ENCODE results near the gene FHIT. TPM values are rescaled to one million over a fixed set of nuclear protein-coding genes. Genes with fewer than 3 reads are reported as not detected.

FHIT gene
- total RNA-seq, 1 experiment from 2014 or later: 9.8 TPM

GRCh38 chr3:60884005-60884404 is 367.2 kb downstream of the FHIT start:
- Histone ChIP-seq H3K4me1 (replicated peaks; ENCODE audit: insufficient read depth) (no peaks in the 10 kb centered on the region), H3K4me3 (no peak overlapping the region), H3K4me2 (no peak overlapping the region), H3K27ac (no peak overlapping the region), H3F3A (ENCODE audit: insufficient read depth, low read depth) (no peaks in the 10 kb centered on the region), H4K20me1 (ENCODE audit: insufficient read depth) (no peaks in the 10 kb centered on the region), H2AFZ (no peak overlapping the region), H3K27me3 (ENCODE audit: insufficient read depth, low read depth) (no peaks in the 10 kb centered on the region), H3K36me3 (ENCODE audit: low read depth) (no peaks in the 10 kb centered on the region), H3K79me2 (ENCODE audit: low read depth) (no peaks in the 10 kb centered on the region), H3K9me3 (ENCODE audit: insufficient read depth, low read depth) (no peaks in the 10 kb centered on the region), H3K9me2 (ENCODE audit: insufficient read depth) (no peaks in the 10 kb centered on the region)
- ChIA-PET CTCF (no interaction called here), POLR2A (ENCODE audit: unreplicated experiment) (no interaction called here)
- no peak for TF ChIP-seq CTCF (conservative IDR thresholded peaks at IDR 0.05)
- no peak for TF ChIP-seq EZH2 (IDR thresholded peaks at IDR 0.05; ENCODE audit: low read depth)
- no peak for DNase-seq
- no TSS peak for BruUV-seq (replicated peaks)
- intact Hi-C loops (cut with micrococcal nuclease; ENCODE audit: unreplicated experiment): no loop called here

- no peaks in the 10 kb centered on the region for H3K9me3 ChIP-seq (ENCODE audit: insufficient read depth, low read depth)
- no peaks in the 10 kb centered on the region for H3F3A ChIP-seq (ENCODE audit: insufficient read depth, low read depth)
- H3K4me3 ChIP-seq: no peak overlapping the region
- H3K4me1 ChIP-seq (replicated peaks; ENCODE audit: insufficient read depth): no peaks in the 10 kb centered on the region
- CTCF ChIA-PET: no interaction called here
- BruUV-seq (replicated peaks): no TSS peak
- DNase-seq: no peak
- no peaks in the 10 kb centered on the region for H3K9me2 ChIP-seq (ENCODE audit: insufficient read depth)
- no peaks in the 10 kb centered on the region for H4K20me1 ChIP-seq (ENCODE audit: insufficient read depth)
- no peaks in the 10 kb centered on the region for H3K27me3 ChIP-seq (ENCODE audit: insufficient read depth, low read depth)
- H3K36me3 ChIP-seq (ENCODE audit: low read depth): no peaks in the 10 kb centered on the region
- intact Hi-C loops (cut with micrococcal nuclease; ENCODE audit: unreplicated experiment): no loop called here
- no peak overlapping the region for H2AFZ ChIP-seq
- H3K27ac ChIP-seq: no peak overlapping the region
- H3K4me2 ChIP-seq: no peak overlapping the region
- POLR2A ChIA-PET (ENCODE audit: unreplicated experiment): no interaction called here
- no peaks in the 10 kb centered on the region for H3K79me2 ChIP-seq (ENCODE audit: low read depth)
- TF ChIP-seq EZH2 (IDR thresholded peaks at IDR 0.05; ENCODE audit: low read depth) (no peak), CTCF (conservative IDR thresholded peaks at IDR 0.05) (no peak)
Observed at GRCh38 chr3:60877188-60877587, 374.1 kb downstream of the FHIT start.

GRCh38 chr3:60870396-60870795 is 380.9 kb downstream of the FHIT start:
- H3K27me3 ChIP-seq (ENCODE audit: insufficient read depth, low read depth): no peaks in the 10 kb centered on the region
- no peaks in the 10 kb centered on the region for H3K9me3 ChIP-seq (ENCODE audit: insufficient read depth, low read depth)
- no peak overlapping the region for H2AFZ ChIP-seq
- TF ChIP-seq EZH2 (IDR thresholded peaks at IDR 0.05; ENCODE audit: low read depth): no peak
- no peak for TF ChIP-seq CTCF (conservative IDR thresholded peaks at IDR 0.05)
- H3F3A ChIP-seq (ENCODE audit: insufficient read depth, low read depth): no peaks in the 10 kb centered on the region
- no peaks in the 10 kb centered on the region for H3K4me1 ChIP-seq (replicated peaks; ENCODE audit: insufficient read depth)
- no TSS peak for BruUV-seq (replicated peaks)
- H3K36me3 ChIP-seq (ENCODE audit: low read depth): no peaks in the 10 kb centered on the region
- ChIA-PET CTCF (no interaction called here), POLR2A (ENCODE audit: unreplicated experiment) (no interaction called here)
- H3K4me3 ChIP-seq: no peak overlapping the region
- intact Hi-C loops (cut with micrococcal nuclease; ENCODE audit: unreplicated experiment): no loop called here
- H3K9me2 ChIP-seq (ENCODE audit: insufficient read depth): no peaks in the 10 kb centered on the region
- H3K79me2 ChIP-seq (ENCODE audit: low read depth): no peaks in the 10 kb centered on the region
- DNase-seq: no peak
- H3K4me2 ChIP-seq: no peak overlapping the region
- H3K27ac ChIP-seq: no peak overlapping the region
- H4K20me1 ChIP-seq (ENCODE audit: insufficient read depth): no peaks in the 10 kb centered on the region

Data from PC-9 (cell line).